IMR-90 (cell line): ENCODE measurements around the gene ARSB.

Experiments
- BHLHE40 ChIP-seq: fragments of 150-350 bp; IDR thresholded peaks from 2 replicates; pipeline ENCODE4 v1.6.1; 2016; ENCODE audit warnings: mild to moderate bottlenecking, low read depth, low read length
- CEBPB ChIP-seq: IDR thresholded peaks from 2 replicates; pipeline ENCODE4 v1.6.1; 2012; ENCODE audit warnings: low read depth, low read length, improper control_type of control experiment
- CTCF ChIP-seq: conservative IDR thresholded peaks from 2 replicates; pipeline ENCODE4 v1.5.1; 2012; ENCODE audit warnings: mild to moderate bottlenecking, low read depth, low read length, improper control_type of control experiment
- MAFK ChIP-seq: IDR thresholded peaks from 2 replicates; pipeline ENCODE4 v1.6.1; 2012; ENCODE audit warnings: low read depth, low read length, improper control_type of control experiment
- MAZ ChIP-seq: IDR thresholded peaks from 2 replicates; pipeline ENCODE4 v1.6.1; 2012; ENCODE audit warnings: low read depth, mild to moderate bottlenecking, low read length, improper control_type of control experiment, moderate library complexity, borderline replicate concordance
- MXI1 ChIP-seq: IDR thresholded peaks from 2 replicates; pipeline ENCODE4 v1.6.1; 2012; ENCODE audit warnings: low read depth, mild to moderate bottlenecking, low read length, moderate library complexity, borderline replicate concordance
- POLR2A ChIP-seq: IDR thresholded peaks from 2 replicates; pipeline ENCODE4 v1.6.1; 2012; ENCODE audit warnings: mild to moderate bottlenecking, low read depth, low read length
- RAD21 ChIP-seq: IDR thresholded peaks from 2 replicates; pipeline ENCODE4 v1.6.1; 2012; ENCODE audit warnings: low read length, improper control_type of control experiment
- RCOR1 ChIP-seq: IDR thresholded peaks from 2 replicates; pipeline ENCODE4 v1.6.1; 2012; ENCODE audit warnings: mild to moderate bottlenecking, low read length, improper control_type of control experiment; ENCODE audit not compliant: insufficient replicate concordance
- RFX5 ChIP-seq: IDR thresholded peaks from 2 replicates; pipeline ENCODE4 v1.8.0; 2012; ENCODE audit warnings: low read depth, mild to moderate bottlenecking, low read length, moderate library complexity
- SMC3 ChIP-seq: fragments of 150-350 bp; IDR thresholded peaks from 2 replicates; pipeline ENCODE4 v1.6.1; 2016; ENCODE audit warnings: low read depth, mild to moderate bottlenecking, antibody characterized with exemption, low read length, moderate library complexity

GRCh38 chr5:78992146-78992545, 7.0 kb upstream of the ARSB start:
- TF ChIP-seq CTCF, result no peak
- no peak for TF ChIP-seq SMC3
- TF ChIP-seq MXI1, result no peak
- TF ChIP-seq CEBPB, result no peak
- TF ChIP-seq POLR2A, result no peak
- TF ChIP-seq RCOR1, result no peak
- no peak for TF ChIP-seq RFX5
- no peak for TF ChIP-seq RAD21
- TF ChIP-seq BHLHE40, result no peak
- TF ChIP-seq MAFK, result no peak
- no peak for TF ChIP-seq MAZ
